GM23338 (cell line): ENCODE measurements around the gene KIF9. TPM values are rescaled to one million over a fixed set of nuclear protein-coding genes. Genes with fewer than 3 reads are reported as not detected.

Experiments
- ATAC-seq: fragments of 200-7000 bp; cut with Tn5 transposase; 3 replicates; pipeline ENCODE4 v1.9.1; 2020
- DNase-seq: peaks from one replicate; pipeline ENCODE4 v3.0.0-alpha.2; 2015; ENCODE audit warnings: low spot score
- H2AFZ ChIP-seq: fragments of 200-600 bp; sonication (generic); 2 replicates; pipeline ENCODE4 v1.8.0; 2016; ENCODE audit warnings: antibody characterized with exemption, mild to moderate bottlenecking, moderate library complexity
- H3F3A ChIP-seq: fragments of 200-600 bp; sonication (generic); replicated peaks from 2 replicates; pipeline ENCODE4 v1.8.0; 2017; ENCODE audit warnings: antibody characterized with exemption, mixed run types, low read depth
- H3K27ac ChIP-seq: fragments of 200-600 bp; sonication (generic); 2 replicates; pipeline ENCODE4 v1.6.1; 2016; ENCODE audit warnings: low read depth
- H3K27me3 ChIP-seq: fragments of 200-600 bp; sonication (generic); 2 replicates; pipeline ENCODE4 v1.8.0; 2016; ENCODE audit warnings: mild to moderate bottlenecking, mixed run types, moderate library complexity; ENCODE audit not compliant: insufficient read depth
- H3K36me3 ChIP-seq: fragments of 200-600 bp; sonication (generic); 2 replicates; pipeline ENCODE4 v1.8.0; 2016; ENCODE audit warnings: mild to moderate bottlenecking; ENCODE audit not compliant: insufficient read depth
- H3K4me1 ChIP-seq: fragments of 200-600 bp; sonication (generic); 2 replicates; pipeline ENCODE4 v1.8.0; 2016; ENCODE audit warnings: mild to moderate bottlenecking, moderate library complexity; ENCODE audit not compliant: insufficient read depth
- H3K4me2 ChIP-seq: fragments of 200-600 bp; sonication (generic); 2 replicates; pipeline ENCODE4 v1.7.1; 2017; ENCODE audit warnings: mixed run types
- H3K4me3 ChIP-seq: fragments of 200-600 bp; sonication (generic); 2 replicates; pipeline ENCODE4 v1.6.1; 2016; ENCODE audit warnings: mixed run types
- H3K79me2 ChIP-seq: fragments of 200-600 bp; sonication (generic); replicated peaks from 2 replicates; pipeline ENCODE4 v1.8.0; 2017; ENCODE audit warnings: mild to moderate bottlenecking; ENCODE audit not compliant: insufficient read depth
- H3K9me2 ChIP-seq: fragments of 200-600 bp; sonication (generic); 2 replicates; pipeline ENCODE4 v1.8.0; 2017; ENCODE audit not compliant: insufficient read depth
- H4K20me1 ChIP-seq: fragments of 200-600 bp; sonication (generic); replicated peaks from 2 replicates; pipeline ENCODE4 v1.8.0; 2017; ENCODE audit warnings: mild to moderate bottlenecking; ENCODE audit not compliant: insufficient read depth
- H3K27ac Mint-ChIP-seq: 2 replicates; pipeline ENCODE4 v1.8.0; 2020; ENCODE audit warnings: inconsistent platforms, mild to moderate bottlenecking, moderate library complexity, mixed read lengths
- H3K27me3 Mint-ChIP-seq: 3 replicates; pipeline ENCODE4 v1.8.0; 2022; ENCODE audit warnings: low read depth, mild to moderate bottlenecking, moderate library complexity, mixed read lengths, inconsistent platforms; ENCODE audit not compliant: insufficient read depth, poor library complexity
- H3K36me3 Mint-ChIP-seq: 3 replicates; pipeline ENCODE4 v1.8.0; 2021; ENCODE audit warnings: low read depth, mild to moderate bottlenecking, inconsistent platforms, moderate library complexity, mixed read lengths
- H3K4me1 Mint-ChIP-seq: 3 replicates; pipeline ENCODE4 v1.8.0; 2020; ENCODE audit warnings: mild to moderate bottlenecking, inconsistent platforms, mixed read lengths
- H3K4me3 Mint-ChIP-seq: 3 replicates; pipeline ENCODE4 v1.8.0; 2021; ENCODE audit warnings: moderate library complexity, mild to moderate bottlenecking, inconsistent platforms, mixed read lengths
- H3K9me3 Mint-ChIP-seq: 3 replicates; pipeline ENCODE4 v1.8.0; 2020; ENCODE audit warnings: moderate library complexity, mild to moderate bottlenecking, inconsistent platforms, mixed read lengths
- CTCF ChIP-seq, 2 experiments: fragments of 200-600 bp in 1 of 2; sonication (generic) in 1 of 2; conservative IDR thresholded peaks; 2 replicates each; pipeline versions ENCODE4 v1.5.1 to v1.6.1; 2016 to 2017; ENCODE audit warnings: antibody characterized with exemption in 2 of 2, low read depth in 2 of 2, mild to moderate bottlenecking in 2 of 2, moderate library complexity in 1 of 2
- ETS1 ChIP-seq: IDR thresholded peaks from 2 replicates; pipeline ENCODE4 v1.6.1; 2016; ENCODE audit warnings: antibody characterized with exemption
- EZH2 ChIP-seq: fragments of 200-600 bp; sonication (generic); IDR thresholded peaks from one replicate; pipeline ENCODE4 v1.8.0; 2017; ENCODE audit warnings: antibody characterized with exemption, mild to moderate bottlenecking, low read depth; ENCODE audit not compliant: unreplicated experiment
- EZH2phosphoT487 ChIP-seq: fragments of 200-600 bp; sonication (generic); IDR thresholded peaks from one replicate; pipeline ENCODE4 v1.8.1; 2018; ENCODE audit warnings: antibody characterized with exemption; ENCODE audit not compliant: unreplicated experiment
- JUNB ChIP-seq: IDR thresholded peaks from one replicate; pipeline ENCODE4 v1.6.1; 2016; ENCODE audit warnings: antibody characterized with exemption; ENCODE audit not compliant: unreplicated experiment
- NANOG ChIP-seq: IDR thresholded peaks from 2 replicates; pipeline ENCODE4 v1.6.1; 2016; ENCODE audit warnings: antibody characterized with exemption, borderline replicate concordance
- REST ChIP-seq: IDR thresholded peaks from one replicate; pipeline ENCODE4 v1.6.1; 2018; ENCODE audit warnings: antibody characterized with exemption; ENCODE audit not compliant: unreplicated experiment
- ZNF114 ChIP-seq: fragments of 250-450 bp; sonication (Bioruptor Pico); IDR thresholded peaks from 2 replicates; pipeline ENCODE4 v1.5.0; 2020; ENCODE audit warnings: mild to moderate bottlenecking, moderate library complexity
- ZNF331 ChIP-seq: fragments of 250-450 bp; sonication (Bioruptor Pico); IDR thresholded peaks from 2 replicates; pipeline ENCODE4 v1.5.0; 2020; ENCODE audit warnings: low read depth, mild to moderate bottlenecking, moderate library complexity
- polyA plus RNA-seq: library from polyadenylated mRNA; unstranded; fragments of >200 nt; fragmentation: Nextera tagmentation; extraction: Ambion mirVana; gene quantifications from 2 replicates; pipeline ENCODE4 v1.2.1, GENCODE V29; 2016
- total RNA-seq: library from RNA; depleted of rRNA; stranded (reverse); fragments of >200 nt; shearing (Covaris generic); gene quantifications from 2 replicates; pipeline ENCODE4 v1.2.3, GENCODE V29; 2014

Gene KIF9
- total and polyA plus RNA-seq, 2 experiments from 2014 or later, result 12.6 to 14.0 TPM

GRCh38 chr3:47238017-47238416 lies 44.6 kb downstream of the KIF9 start:
- no peak for ATAC-seq

More at GRCh38 chr3:47238017-47238416, 44.6 kb downstream of the KIF9 start:
- Mint-ChIP-seq H3K4me3 (no peak overlapping the region), H3K9me3 (no peaks in the 10 kb centered on the region; the same call in 2 of the 3 replicates), H3K4me1 (no peaks in the 10 kb centered on the region; the same call in 2 of the 3 replicates), H3K27me3 (no peaks in the 10 kb centered on the region), H3K27ac (no peak overlapping the region), H3K36me3 (no peaks in the 10 kb centered on the region)
- H4K20me1 ChIP-seq, result no peaks in the 10 kb centered on the region
- no peaks in the 10 kb centered on the region for H3K79me2 ChIP-seq
- H3K27ac ChIP-seq, result no peak overlapping the region
- H3K27me3 ChIP-seq, result no peaks in the 10 kb centered on the region
- no peak overlapping the region for H2AFZ ChIP-seq
- H3F3A ChIP-seq, result no peaks in the 10 kb centered on the region
- TF ChIP-seq CTCF (conservative IDR thresholded peaks at IDR 0.05; ENCODE audit: low read depth in 2 of 2) (no peak), ZNF331 (CRISPR knock-in tag) (no peak), NANOG (no peak), ETS1 (no peak), JUNB (no peak), ZNF114 (CRISPR knock-in tag) (no peak), EZH2phosphoT487 (no peak), REST (no peak), EZH2 (no peak)
- H3K4me2 ChIP-seq, result no peak overlapping the region
- no peaks in the 10 kb centered on the region for H3K9me2 ChIP-seq
- no peaks in the 10 kb centered on the region for H3K36me3 ChIP-seq
- no peak for DNase-seq
- H3K4me1 ChIP-seq, result no peaks in the 10 kb centered on the region
- no peak overlapping the region for H3K4me3 ChIP-seq
